GM10266 (cell line): Measurements from ENCODE around the gene APP.
"Not testable (repeated sequence)": the region's sequence is repeated elsewhere in the genome, so short reads cannot be mapped to it uniquely, and the experiment has no call there.

Experiments used
- DNase-seq: peaks from one replicate; pipeline ENCODE4 v3.0.0; 2012; ENCODE audit errors: extremely low spot score
- CTCF ChIP-seq: IDR thresholded peaks from 2 replicates; pipeline ENCODE4 v1.5.1; 2012; ENCODE audit warnings: mild to moderate bottlenecking, low read depth; ENCODE audit not compliant: control insufficient read depth, insufficient read depth; ENCODE audit errors: missing control alignments

APP gene

DNA sequence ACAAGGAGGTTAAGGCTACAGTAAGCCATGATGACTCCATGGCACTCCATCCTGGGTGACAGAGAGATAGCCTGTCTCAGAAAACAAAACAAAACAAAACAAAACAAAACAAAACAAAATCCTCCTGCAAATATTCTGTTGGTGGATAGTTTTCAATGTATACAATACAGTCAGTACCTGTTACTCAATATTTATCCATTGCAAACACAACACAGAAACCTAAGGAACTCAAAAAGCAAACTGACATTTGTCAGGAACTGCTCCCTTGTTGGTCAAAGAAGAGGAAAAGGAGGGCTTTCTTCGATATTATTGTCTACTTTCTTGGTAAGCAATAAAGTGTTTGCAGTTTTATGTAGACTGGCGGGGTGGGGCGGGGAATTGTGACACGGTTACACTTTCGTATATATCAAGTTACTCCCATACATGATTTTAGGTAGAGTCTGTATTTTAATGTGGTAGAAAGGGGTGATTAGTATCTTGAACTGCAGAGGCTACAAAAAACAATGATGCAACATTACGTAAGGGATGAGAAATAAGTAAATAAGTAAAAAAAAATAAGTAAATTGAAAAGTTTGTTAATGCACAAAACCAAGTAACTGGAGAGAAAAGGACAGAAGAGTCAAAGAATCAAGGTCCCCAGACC lies 31.8 kb downstream of the APP start:
- no peak for DNase-seq
- no peak for TF ChIP-seq CTCF

DNA sequence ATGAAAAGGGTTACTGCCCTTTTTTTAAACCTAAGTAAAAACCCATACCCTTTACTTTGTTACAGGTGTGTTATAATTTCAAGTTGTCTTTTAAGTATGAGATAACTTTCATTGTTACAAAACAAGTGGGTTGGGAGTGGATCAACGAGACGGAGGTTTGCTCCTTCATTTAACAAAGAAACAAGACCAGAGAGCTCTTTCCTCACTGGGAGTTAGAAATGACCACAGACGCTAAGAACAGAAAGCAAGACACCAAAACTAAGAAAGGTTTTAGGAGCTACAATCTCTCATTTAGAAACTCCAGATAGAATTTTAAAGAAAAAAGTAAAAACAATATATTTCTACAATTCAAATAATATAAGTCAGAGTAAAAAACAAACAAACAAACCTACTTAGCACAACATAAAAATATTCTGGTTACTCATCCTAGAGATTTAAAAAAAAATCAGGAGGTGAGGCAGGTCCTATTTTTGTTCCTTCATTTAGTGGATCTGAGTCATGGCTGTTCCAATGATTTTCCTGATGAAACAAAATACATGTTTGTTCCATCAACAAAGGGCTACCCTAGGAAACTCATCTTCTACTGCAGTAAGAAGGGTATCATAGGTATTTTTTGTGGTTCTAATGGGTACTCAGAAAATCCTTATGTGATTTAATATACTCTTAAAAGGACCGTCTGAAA lies 33.0 kb downstream of the APP start:
- no peak for TF ChIP-seq CTCF

GRCh38 chr21:26136671-26137070 lies 33.9 kb downstream of the APP start:
- no peak for TF ChIP-seq CTCF
- peak; percentile 24 for DNase-seq

More for the DNA sequence above, 33.0 kb downstream of the APP start:
- DNase-seq = no peak

- TF ChIP-seq CTCF = no peak
- DNase-seq = no peak
Observed at GRCh38 chr21:26135520-26135919, 35.0 kb downstream of the APP start.

DNA sequence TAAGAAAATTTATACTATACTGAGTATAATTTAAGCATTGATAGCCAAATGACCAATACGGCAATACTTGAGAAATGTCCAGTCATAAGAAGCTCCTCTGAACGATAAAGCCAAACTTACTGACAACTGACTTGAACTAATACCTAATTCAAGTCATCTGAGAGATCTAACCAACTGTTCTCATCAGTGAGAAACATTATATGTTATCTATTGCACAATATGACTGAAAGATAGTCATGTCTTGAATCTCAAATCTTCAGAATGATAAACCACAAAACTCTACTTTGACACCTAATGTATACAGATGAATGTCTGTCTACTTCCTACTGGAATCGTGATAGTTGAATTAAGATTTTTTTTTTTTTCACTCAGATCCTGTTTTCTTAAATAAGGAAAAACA lies 39.0 kb downstream of the APP start:
- no peak for DNase-seq
- TF ChIP-seq CTCF = no peak

DNA sequence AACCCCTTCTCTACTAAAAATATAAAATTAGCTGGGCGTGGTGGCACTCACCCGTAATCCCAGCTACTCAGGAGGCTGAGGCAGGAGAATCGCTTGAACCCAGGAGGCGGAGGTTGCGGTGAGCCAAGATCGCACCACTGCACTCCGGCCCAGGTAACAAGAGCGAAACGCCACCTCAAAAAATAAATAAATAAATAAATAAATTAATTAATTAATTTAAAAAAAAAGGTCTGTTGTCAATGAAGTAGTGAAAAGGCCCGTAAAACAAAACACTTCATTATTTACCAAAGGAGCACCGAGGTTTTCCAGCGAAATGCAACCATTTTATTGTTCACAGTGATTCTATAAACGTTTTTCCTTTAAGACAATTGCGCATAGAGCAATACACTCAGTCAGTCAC lies 39.5 kb downstream of the APP start:
- not testable (repeated sequence) for DNase-seq

DNA sequence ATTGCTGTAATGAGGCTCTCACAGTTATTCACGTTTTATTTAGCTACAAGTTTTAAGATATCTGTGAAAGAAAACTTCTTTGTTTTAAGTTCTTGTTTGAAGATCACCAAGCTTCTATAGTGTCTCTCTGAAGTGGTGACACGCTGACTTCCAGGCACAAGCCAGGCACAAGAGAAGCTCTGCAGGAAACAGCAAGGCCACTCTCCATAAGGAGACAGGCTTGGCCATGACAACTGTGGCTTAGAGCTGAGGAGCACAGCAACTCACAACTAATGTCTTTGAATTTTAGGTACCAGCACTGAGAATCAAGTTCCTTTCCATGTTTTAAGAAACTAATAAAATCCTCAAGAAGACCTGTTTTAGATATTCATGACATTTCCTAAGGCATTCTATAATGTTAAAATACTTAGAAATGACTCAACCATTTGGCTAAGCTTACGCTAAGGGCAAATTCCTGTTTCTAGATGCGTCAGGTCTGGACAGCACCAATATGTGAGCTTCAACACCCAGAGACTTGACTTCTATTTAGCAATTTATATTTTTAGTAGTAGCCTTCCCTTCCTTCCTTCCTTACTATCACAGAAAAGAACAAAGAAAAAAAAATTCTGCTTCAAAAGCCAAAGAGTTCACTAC lies 40.2 kb downstream of the APP start:
- DNase-seq = no peak

More for the DNA sequence above, 40.2 kb downstream of the APP start:
- no peak for TF ChIP-seq CTCF
